MCF 10A (cell line): ENCODE measurements around the gene PLK5. TPM values are rescaled to one million over a fixed set of nuclear protein-coding genes. Genes with fewer than 3 reads are reported as not detected.
"Not testable (repeated sequence)": the region's sequence is repeated elsewhere in the genome, so short reads cannot be mapped to it uniquely, and the experiment has no call there.

ENCODE experiments used
- BruUV-seq: library from RNA; stranded (reverse); fragments of 400-500 nt; replicated peaks from 2 replicates; lab custom pipeline; 2021; lab: Mats Ljungman, UMichigan
- CTCF ChIA-PET: fragments of 300-600 bp; sonication (Branson Sonifier 250); formaldehyde crosslinking; extraction: SDS; loops from one replicate; lab custom pipeline; 2021; ENCODE audit warnings: antibody characterized with exemption, inconsistent platforms; lab: Yijun Ruan, JAX
- POLR2A ChIA-PET: fragments of 300-600, 350-650 bp; sonication (Branson Sonifier 250); formaldehyde crosslinking; extraction: SDS; loops from one replicate; lab custom pipeline; 2020; ENCODE audit warnings: antibody characterized with exemption, inconsistent platforms; lab: Yijun Ruan, JAX
- DNase-seq: peaks from one replicate; pipeline ENCODE4 v3.0.0-alpha.2; 2018; ENCODE audit not compliant: unreplicated experiment
- H3K27ac Mint-ChIP-seq: one replicate; pipeline ENCODE4 v1.8.0; 2022; ENCODE audit warnings: mild to moderate bottlenecking, low read depth, mixed read lengths; ENCODE audit not compliant: unreplicated experiment
- H3K27me3 Mint-ChIP-seq: one replicate; pipeline ENCODE4 v1.8.0; 2022; ENCODE audit warnings: mixed read lengths; ENCODE audit not compliant: insufficient read depth, unreplicated experiment
- H3K36me3 Mint-ChIP-seq: one replicate; pipeline ENCODE4 v1.8.0; 2022; ENCODE audit warnings: mild to moderate bottlenecking, moderate library complexity, mixed read lengths; ENCODE audit not compliant: insufficient read depth, unreplicated experiment
- H3K4me1 Mint-ChIP-seq: one replicate; pipeline ENCODE4 v1.8.0; 2022; ENCODE audit warnings: mixed read lengths; ENCODE audit not compliant: insufficient read depth, unreplicated experiment
- H3K4me3 Mint-ChIP-seq: one replicate; pipeline ENCODE4 v1.8.0; 2022; ENCODE audit warnings: mild to moderate bottlenecking, moderate library complexity, mixed read lengths; ENCODE audit not compliant: unreplicated experiment
- H3K9me3 Mint-ChIP-seq: one replicate; pipeline ENCODE4 v1.8.0; 2022; ENCODE audit warnings: mixed read lengths; ENCODE audit not compliant: unreplicated experiment
- CTCF ChIP-seq: fragments of 200-600 bp; IDR thresholded peaks from one replicate; pipeline ENCODE4 v1.8.0; 2022; ENCODE audit warnings: antibody characterized with exemption, mild to moderate bottlenecking; ENCODE audit not compliant: unreplicated experiment
- intact Hi-C: fragments of 100-400 bp; cut with micrococcal nuclease; formaldehyde crosslinking; loops from 2 replicates; pipeline ENCODE4 v1.14.1; 2022
- total RNA-seq: library from RNA; stranded (reverse); gene quantifications from 2 replicates; pipeline ENCODE4 v1.2.3, GENCODE V29; 2022

The PLK5 gene
- total RNA-seq, 1 experiment from 2014 or later, result 0.21 TPM

GRCh38 chr19:1526979-1527649 lies 3.2 kb downstream of the PLK5 start:
- Mint-ChIP-seq H3K4me1 (no peaks in the 10 kb centered on the region), H3K4me3 (no peak overlapping the region), H3K27ac (no peak overlapping the region), H3K27me3 (peaks cover 36% of the 10 kb centered on the region), H3K9me3 (no peaks in the 10 kb centered on the region), H3K36me3 (no peaks in the 10 kb centered on the region)
- no TSS peak for BruUV-seq
- POLR2A ChIA-PET, result no interaction called here
- TF ChIP-seq CTCF, result no peak
- CTCF ChIA-PET, result interaction anchor here (0.6 kb wide), 1 partner anchor 10 kb away, joined by 4 read pairs; no protein-coding TSS in a partner anchor
- peak; percentile 34 for DNase-seq
- intact Hi-C loops, result no loop called here

- no peak overlapping the region for H3K27ac Mint-ChIP-seq
- ChIA-PET POLR2A (no interaction called here), CTCF (no interaction called here)
- H3K4me3 Mint-ChIP-seq, result no peak overlapping the region
- TF ChIP-seq CTCF, result no peak
- no TSS peak for BruUV-seq
- H3K4me1 Mint-ChIP-seq, result no peaks in the 10 kb centered on the region
- no peaks in the 10 kb centered on the region for H3K9me3 Mint-ChIP-seq
- peaks cover 36% of the 10 kb centered on the region for H3K27me3 Mint-ChIP-seq
- intact Hi-C loops, result no loop called here
- H3K36me3 Mint-ChIP-seq, result no peaks in the 10 kb centered on the region
- DNase-seq, result no peak
Observed at GRCh38 chr19:1527650-1528309, 3.9 kb downstream of the PLK5 start.

- no peak overlapping the region for H3K4me3 Mint-ChIP-seq
- DNase-seq, result no peak
- no peaks in the 10 kb centered on the region for H3K4me1 Mint-ChIP-seq
- H3K27me3 Mint-ChIP-seq, result peaks cover 36% of the 10 kb centered on the region
- CTCF ChIA-PET, result no interaction called here
- H3K27ac Mint-ChIP-seq, result no peak overlapping the region
- no peak for TF ChIP-seq CTCF
- H3K36me3 Mint-ChIP-seq, result no peaks in the 10 kb centered on the region
- no peaks in the 10 kb centered on the region for H3K9me3 Mint-ChIP-seq
- intact Hi-C loops, result no loop called here
- BruUV-seq, result no TSS peak
- POLR2A ChIA-PET, result no interaction called here
Observed at GRCh38 chr19:1528596-1529429, 4.9 kb downstream of the PLK5 start.

GRCh38 chr19:1529430-1529816 lies 5.5 kb downstream of the PLK5 start:
- no peaks in the 10 kb centered on the region for H3K36me3 Mint-ChIP-seq
- POLR2A ChIA-PET, result no interaction called here
- H3K4me1 Mint-ChIP-seq, result no peaks in the 10 kb centered on the region
- H3K27ac Mint-ChIP-seq, result no peak overlapping the region
- H3K9me3 Mint-ChIP-seq, result no peaks in the 10 kb centered on the region
- intact Hi-C loops, result no loop called here
- H3K4me3 Mint-ChIP-seq, result no peak overlapping the region
- no peak for TF ChIP-seq CTCF
- CTCF ChIA-PET, result no interaction called here
- no TSS peak for BruUV-seq
- peaks cover 30% of the 10 kb centered on the region for H3K27me3 Mint-ChIP-seq
- DNase-seq, result no peak

GRCh38 chr19:1530856-1531255 lies 7.0 kb downstream of the PLK5 start:
- H3K9me3 Mint-ChIP-seq, H3K4me3 Mint-ChIP-seq, BruUV-seq, DNase-seq, H3K27ac Mint-ChIP-seq, POLR2A ChIA-PET, H3K36me3 Mint-ChIP-seq, intact Hi-C loops, H3K4me1 Mint-ChIP-seq: not testable (repeated sequence)
- peaks cover 16% of the 10 kb centered on the region for H3K27me3 Mint-ChIP-seq
- CTCF ChIA-PET, result interaction anchor here (0.6 kb wide), 1 partner anchor 44 kb away, joined by 3 read pairs; no protein-coding TSS in a partner anchor
